GM19455 (cell line): ENCODE data around the gene NTN3.
A peak's percentile ranks its signal among the peaks of the same experiment; 100 is the strongest.

Source experiments
- ATAC-seq: cut with Tn5 transposase; IDR thresholded peaks from one replicate; pipeline ENCODE4 v1.9.1; 2021; ENCODE audit not compliant: unreplicated experiment

Gene NTN3

GRCh38 chr16:2465653-2466415 lies 5.3 kb upstream of the NTN3 start:
- no peak for ATAC-seq

- no peak for ATAC-seq
Observed at GRCh38 chr16:2466667-2467527, 4.2 kb upstream of the NTN3 start.

GRCh38 chr16:2467528-2468232 lies 3.4 kb upstream of the NTN3 start:
- no peak for ATAC-seq

GRCh38 chr16:2468233-2468724 lies 2.8 kb upstream of the NTN3 start:
- no peak for ATAC-seq

GRCh38 chr16:2468725-2469398 lies 2.2 kb upstream of the NTN3 start:
- no peak for ATAC-seq

GRCh38 chr16:2469399-2470233 lies 1.5 kb upstream of the NTN3 start:
- ATAC-seq, result no peak

GRCh38 chr16:2470234-2470601 lies 879 bp upstream of the NTN3 start:
- no peak for ATAC-seq

- ATAC-seq, result no peak
Observed at GRCh38 chr16:2470603-2471015, 488 bp upstream of the NTN3 start.

GRCh38 chr16:2471653-2472487 lies 773 bp downstream of the NTN3 start:
- no peak for ATAC-seq

GRCh38 chr16:2472488-2472864 lies 1.4 kb downstream of the NTN3 start:
- ATAC-seq, result no peak

GRCh38 chr16:2472885-2473445 lies 1.9 kb downstream of the NTN3 start:
- ATAC-seq, result no peak

GRCh38 chr16:2473446-2473926 lies 2.4 kb downstream of the NTN3 start:
- no peak for ATAC-seq

GRCh38 chr16:2473999-2474876 lies 3.1 kb downstream of the NTN3 start:
- peak; percentile 6 for ATAC-seq

GRCh38 chr16:2474877-2475412 lies 3.8 kb downstream of the NTN3 start, which contains the start of gene TBC1D24:
Gene TBC1D24 (plus strand): TSS chr16:2475127. CDS start chr16:2496149, 21,022 bp downstream.
- ATAC-seq, result peak; percentile 62

- no peak for ATAC-seq
Observed at GRCh38 chr16:2475413-2476344, 4.6 kb downstream of the NTN3 start.

- no peak for ATAC-seq
Observed at GRCh38 chr16:2476345-2476720, 5.2 kb downstream of the NTN3 start.
